ENCODE data around the gene FAM76B.
"Not testable (repeated sequence)": the region's sequence is repeated elsewhere in the genome, so short reads cannot be mapped to it uniquely, and the experiment has no call there.

Gene FAM76B

GRCh38 chr11:95789506-95790122 is at the start of gene FAM76B:
Gene FAM76B, minus strand, starts transcription at chr11:95789782. Its CDS starts 304 bp downstream, at chr11:95789478.
- DNase-seq (ENCODE audit: low spot score in 2 of 2) (peak; percentile 89 to 94), ATAC-seq (ENCODE audit: low read depth) (peak; percentile 69)
- Mint-ChIP-seq H3K9me3 (no peaks in the 10 kb centered on the region), H3K27me3 (no peaks in the 10 kb centered on the region), H3K4me1 (peaks cover 27% of the 10 kb centered on the region), H3K36me3 (peaks cover 12% of the 10 kb centered on the region), H3K27ac (peak within 1 kb of the TSS; percentile 99), H3K4me3 (peak within 1 kb of the TSS; percentile 94)

- peak; percentile 37 to 38 for DNase-seq (ENCODE audit: low spot score in 2 of 2)
- H3K4me3 Mint-ChIP-seq: no peak overlapping the region
- H3K9me3 Mint-ChIP-seq: no peaks in the 10 kb centered on the region
- ATAC-seq (ENCODE audit: low read depth): peak; percentile 91
- no peaks in the 10 kb centered on the region for H3K27me3 Mint-ChIP-seq
- peaks cover 17% of the 10 kb centered on the region for H3K36me3 Mint-ChIP-seq
- no peak overlapping the region for H3K27ac Mint-ChIP-seq
- no peaks in the 10 kb centered on the region for H3K4me1 Mint-ChIP-seq
Measured at GRCh38 chr11:95835768-95836488, 46.3 kb upstream of the FAM76B start.

- no peak overlapping the region for H3K27ac Mint-ChIP-seq
- H3K27me3 Mint-ChIP-seq: no peaks in the 10 kb centered on the region
- H3K4me1 Mint-ChIP-seq: no peaks in the 10 kb centered on the region
- ATAC-seq (ENCODE audit: low read depth): no peak
- H3K36me3 Mint-ChIP-seq: peaks cover 21% of the 10 kb centered on the region
- H3K9me3 Mint-ChIP-seq: no peaks in the 10 kb centered on the region
- H3K4me3 Mint-ChIP-seq: no peak overlapping the region
- no peak for DNase-seq (ENCODE audit: low spot score in 2 of 2)
Measured at GRCh38 chr11:95835351-95835750, 45.8 kb upstream of the FAM76B start.

- peaks cover 25% of the 10 kb centered on the region for H3K36me3 Mint-ChIP-seq
- peak overlapping the region; percentile 21 for H3K27ac Mint-ChIP-seq
Measured at GRCh38 chr11:95833378-95833777, 43.8 kb upstream of the FAM76B start.

GRCh38 chr11:95832763-95833162 is 43.2 kb upstream of the FAM76B start:
- H3K4me3 Mint-ChIP-seq: no peak overlapping the region
- peaks cover 24% of the 10 kb centered on the region for H3K36me3 Mint-ChIP-seq
- ATAC-seq (ENCODE audit: low read depth) (no peak), DNase-seq (ENCODE audit: low spot score in 2 of 2) (no peak)
- H3K27me3 Mint-ChIP-seq: no peaks in the 10 kb centered on the region
- H3K4me1 Mint-ChIP-seq: no peaks in the 10 kb centered on the region
- no peaks in the 10 kb centered on the region for H3K9me3 Mint-ChIP-seq
- peak overlapping the region; percentile 5 for H3K27ac Mint-ChIP-seq

More at GRCh38 chr11:95833378-95833777, 43.8 kb upstream of the FAM76B start:
- H3K27me3 Mint-ChIP-seq: no peaks in the 10 kb centered on the region
- DNase-seq (ENCODE audit: low spot score in 2 of 2) (no peak), ATAC-seq (ENCODE audit: low read depth) (no peak)
- H3K4me1 Mint-ChIP-seq: no peaks in the 10 kb centered on the region
- H3K4me3 Mint-ChIP-seq: no peak overlapping the region
- H3K9me3 Mint-ChIP-seq: no peaks in the 10 kb centered on the region

GRCh38 chr11:95831198-95831883 is 41.8 kb upstream of the FAM76B start:
- Mint-ChIP-seq H3K36me3 (peaks cover 24% of the 10 kb centered on the region), H3K9me3 (no peaks in the 10 kb centered on the region)

GRCh38 chr11:95829580-95830259 is 40.1 kb upstream of the FAM76B start:
- no peak overlapping the region for H3K27ac Mint-ChIP-seq
- no peaks in the 10 kb centered on the region for H3K4me1 Mint-ChIP-seq
- ATAC-seq (ENCODE audit: low read depth): no peak
- no peaks in the 10 kb centered on the region for H3K9me3 Mint-ChIP-seq
- no peaks in the 10 kb centered on the region for H3K27me3 Mint-ChIP-seq
- DNase-seq (ENCODE audit: low spot score in 2 of 2): no peak
- peaks cover 27% of the 10 kb centered on the region for H3K36me3 Mint-ChIP-seq
- H3K4me3 Mint-ChIP-seq: no peak overlapping the region

More at GRCh38 chr11:95831198-95831883, 41.8 kb upstream of the FAM76B start:
- Mint-ChIP-seq H3K27ac (peak overlapping the region; percentile 3), H3K27me3 (no peaks in the 10 kb centered on the region), H3K4me3 (no peak overlapping the region), H3K4me1 (no peaks in the 10 kb centered on the region)
- no peak for ATAC-seq (ENCODE audit: low read depth)
- DNase-seq (ENCODE audit: low spot score in 2 of 2): no peak

- Mint-ChIP-seq H3K36me3 (peaks cover 29% of the 10 kb centered on the region), H3K4me3 (no peak overlapping the region), H3K9me3 (no peaks in the 10 kb centered on the region), H3K27me3 (no peaks in the 10 kb centered on the region), H3K4me1 (no peaks in the 10 kb centered on the region), H3K27ac (peak overlapping the region; percentile 1)
- DNase-seq (ENCODE audit: low spot score in 2 of 2) (no peak), ATAC-seq (ENCODE audit: low read depth) (no peak)
Measured at GRCh38 chr11:95827696-95828095, 38.1 kb upstream of the FAM76B start.

GRCh38 chr11:95821640-95822039 is 32.1 kb upstream of the FAM76B start:
- Mint-ChIP-seq H3K4me3 (no peak overlapping the region), H3K9me3 (no peaks in the 10 kb centered on the region), H3K36me3 (peaks cover 29% of the 10 kb centered on the region), H3K4me1 (no peaks in the 10 kb centered on the region), H3K27ac (peak overlapping the region; percentile 20), H3K27me3 (no peaks in the 10 kb centered on the region)
- DNase-seq (ENCODE audit: low spot score in 2 of 2) (no peak), ATAC-seq (ENCODE audit: low read depth) (no peak)

GRCh38 chr11:95816037-95816436 is 26.5 kb upstream of the FAM76B start:
- Mint-ChIP-seq H3K4me1 (no peaks in the 10 kb centered on the region), H3K36me3 (peaks cover 22% of the 10 kb centered on the region), H3K4me3 (no peak overlapping the region), H3K9me3 (no peaks in the 10 kb centered on the region), H3K27me3 (no peaks in the 10 kb centered on the region), H3K27ac (peak overlapping the region; percentile 59)
- DNase-seq (ENCODE audit: low spot score in 2 of 2) (no peak), ATAC-seq (ENCODE audit: low read depth) (peak; percentile 71)

- H3K9me3 Mint-ChIP-seq; ATAC-seq (ENCODE audit: low read depth); H3K4me1 Mint-ChIP-seq; H3K27me3 Mint-ChIP-seq; H3K4me3 Mint-ChIP-seq; DNase-seq (ENCODE audit: low spot score in 2 of 2); H3K27ac Mint-ChIP-seq: not testable (repeated sequence)
- peaks cover 13% of the 10 kb centered on the region for H3K36me3 Mint-ChIP-seq
Measured at GRCh38 chr11:95811052-95811451, 21.5 kb upstream of the FAM76B start.

GRCh38 chr11:95806464-95806863 is 16.9 kb upstream of the FAM76B start:
- not testable (repeated sequence) for H3K4me3 Mint-ChIP-seq; H3K27me3 Mint-ChIP-seq; DNase-seq (ENCODE audit: low spot score in 2 of 2); H3K27ac Mint-ChIP-seq; H3K9me3 Mint-ChIP-seq; H3K4me1 Mint-ChIP-seq; ATAC-seq (ENCODE audit: low read depth)
- H3K36me3 Mint-ChIP-seq: peaks cover 11% of the 10 kb centered on the region

GRCh38 chr11:95805869-95806268 is 16.3 kb upstream of the FAM76B start:
- Mint-ChIP-seq H3K9me3 (peaks cover 3% of the 10 kb centered on the region), H3K27me3 (no peaks in the 10 kb centered on the region), H3K4me3 (no peak overlapping the region), H3K27ac (no peak overlapping the region), H3K36me3 (peaks cover 12% of the 10 kb centered on the region), H3K4me1 (no peaks in the 10 kb centered on the region)
- ATAC-seq (ENCODE audit: low read depth) (no peak), DNase-seq (ENCODE audit: low spot score in 2 of 2) (no peak)

- Mint-ChIP-seq H3K9me3 (peaks cover 2% of the 10 kb centered on the region), H3K27ac (no peak overlapping the region), H3K4me3 (no peak overlapping the region), H3K36me3 (peaks cover 20% of the 10 kb centered on the region), H3K4me1 (peaks cover 2% of the 10 kb centered on the region), H3K27me3 (no peaks in the 10 kb centered on the region)
- ATAC-seq (ENCODE audit: low read depth): no peak
- no peak for DNase-seq (ENCODE audit: low spot score in 2 of 2)
Measured at GRCh38 chr11:95803973-95804372, 14.4 kb upstream of the FAM76B start.
